ENCODE results near the gene HOXA13.

GRCh38 chr7:27229448-27229847 is 29.6 kb upstream of the HOXA13 start:
- no peak for TF ChIP-seq CTCF (IDR thresholded peaks at IDR 0.05)
- no peak for TF ChIP-seq POLR2A (IDR thresholded peaks at IDR 0.05)

Measured in Peyer's patch (tissue), 4 donors.